DMS153 treated with DMSO at 0.1 percent for 48 hours (cell line): ENCODE measurements around the gene GPR78.

Experiments
- DNase-seq: peaks from one replicate; lab custom pipeline; 2025; ENCODE audit not compliant: unreplicated experiment; lab: John Stamatoyannopoulos, UW

The GPR78 gene

DNA sequence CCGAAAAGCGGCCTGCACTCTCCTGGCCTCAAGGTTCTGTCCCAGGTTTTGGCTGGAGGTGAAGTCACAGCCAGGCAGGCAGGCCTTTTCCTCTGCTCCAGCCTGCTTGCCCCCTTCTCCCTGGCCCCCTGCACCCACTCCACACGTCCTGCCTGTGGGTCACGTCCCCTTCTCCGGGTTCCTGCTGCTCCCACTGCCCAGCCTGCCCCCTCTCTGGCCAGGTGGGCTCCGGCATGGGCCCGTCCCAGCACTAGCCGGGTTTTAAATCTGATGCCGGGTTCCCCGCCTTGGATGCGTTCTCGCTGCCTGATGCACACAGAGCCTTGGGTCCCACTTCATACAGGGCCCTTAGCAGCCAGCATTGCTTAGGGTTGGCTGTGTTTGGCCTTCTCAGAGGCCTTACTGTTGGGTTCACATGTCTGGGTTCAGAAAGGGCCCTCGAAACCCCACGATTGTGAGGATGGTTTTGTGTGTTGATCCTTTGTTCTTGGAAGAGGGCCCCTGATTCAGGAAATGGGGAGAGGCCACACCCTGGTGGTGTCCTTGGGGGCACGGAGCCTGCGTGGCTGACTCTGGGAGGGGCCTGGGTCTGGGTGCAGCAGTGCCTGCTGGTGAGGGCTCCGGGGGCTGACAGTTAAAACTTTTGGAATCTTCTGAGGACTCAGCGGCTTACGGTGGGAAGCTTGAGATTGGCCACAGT is 18.3 kb downstream of the GPR78 start:
- no peak for DNase-seq

DNA sequence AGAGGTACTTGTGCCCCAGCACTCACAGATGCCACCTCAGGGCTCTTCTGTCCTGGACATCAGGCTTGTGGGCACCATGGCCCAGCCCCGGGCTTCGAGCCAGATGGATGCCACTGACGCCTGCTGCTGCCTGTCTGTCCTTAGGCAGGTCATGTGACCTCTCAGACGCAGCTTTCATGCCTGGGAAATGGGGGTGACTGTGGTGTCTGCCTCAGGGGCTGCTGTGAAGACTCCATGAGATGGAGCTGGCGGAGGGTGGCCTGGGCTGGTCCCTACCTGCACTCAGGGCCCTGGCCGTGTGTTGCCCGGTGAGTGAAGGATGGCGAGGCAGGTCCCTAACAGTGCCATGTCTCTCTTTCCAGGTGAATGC is 18.9 kb downstream of the GPR78 start:
- DNase-seq, result no peak

GRCh38 chr4:8599657-8600056 is 19.5 kb downstream of the GPR78 start:
- no peak for DNase-seq

DNA sequence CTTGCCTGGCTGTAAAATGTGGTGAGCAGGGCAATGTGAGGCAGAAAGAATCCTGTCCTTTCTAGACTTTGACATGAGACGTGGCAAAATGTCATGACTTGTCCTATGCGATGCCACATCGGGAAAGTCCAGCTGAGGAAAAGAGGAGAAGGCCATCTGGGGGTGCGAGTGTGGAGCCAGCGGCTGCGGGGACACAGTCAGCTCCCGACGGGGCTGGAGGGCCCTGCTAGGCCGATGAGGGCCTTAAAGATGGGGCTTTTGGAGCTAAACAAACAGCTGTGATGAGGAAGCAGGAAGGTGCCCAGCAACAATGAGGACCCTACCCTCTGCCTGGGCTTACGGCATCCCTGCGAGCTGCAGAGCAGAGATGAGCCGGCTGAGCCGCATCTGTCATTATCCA is 20.1 kb downstream of the GPR78 start:
- no peak for DNase-seq

DNA sequence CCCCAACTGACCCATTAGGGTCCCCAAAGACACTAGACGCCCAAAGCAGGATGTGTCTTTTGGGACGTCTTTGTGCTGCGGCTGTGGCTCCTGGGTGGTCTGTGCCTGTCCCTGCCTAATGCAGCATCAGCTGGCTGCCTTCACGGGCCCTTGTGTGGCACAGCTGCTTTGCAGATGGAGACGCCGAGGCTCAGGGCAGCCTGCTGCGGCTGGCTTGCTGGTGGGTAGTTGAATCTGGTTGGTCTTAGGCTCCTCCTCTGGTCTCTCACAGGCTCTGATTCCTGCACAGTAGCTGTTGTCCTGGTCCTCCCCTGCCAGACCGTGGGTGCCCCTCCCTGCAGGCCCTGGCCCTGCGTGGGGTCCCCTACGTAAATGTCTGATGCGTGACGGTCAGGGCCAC is 20.5 kb downstream of the GPR78 start:
- no peak for DNase-seq

GRCh38 chr4:8601086-8601485 is 20.9 kb downstream of the GPR78 start:
- DNase-seq, result no peak

DNA sequence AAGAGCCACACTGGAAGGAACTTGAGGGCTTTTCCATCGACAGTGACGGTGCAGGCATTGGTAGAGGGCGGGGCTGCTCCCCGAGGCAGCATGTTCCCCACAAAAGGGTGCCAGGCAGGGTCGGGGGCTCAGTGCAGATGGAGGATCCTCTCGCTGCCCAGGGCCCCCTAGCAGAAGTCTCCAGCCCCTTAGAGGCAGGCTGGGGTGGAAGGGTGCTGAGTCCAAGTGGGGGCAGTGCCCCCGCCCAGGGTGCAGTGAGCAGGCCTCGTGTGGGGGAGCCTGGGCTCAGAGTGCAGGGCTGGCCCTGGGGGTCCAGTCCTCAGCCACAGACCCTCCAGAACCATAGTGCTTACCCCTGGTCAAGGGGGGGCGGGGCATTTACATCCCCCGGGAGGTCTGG is 21.4 kb downstream of the GPR78 start:
- no peak for DNase-seq

- no peak for DNase-seq
Measured at GRCh38 chr4:8602686-8603430, 22.7 kb downstream of the GPR78 start.

- no peak for DNase-seq
Measured at GRCh38 chr4:8603931-8604330, 23.7 kb downstream of the GPR78 start.

GRCh38 chr4:8605289-8605688 is 25.1 kb downstream of the GPR78 start:
- no peak for DNase-seq

- DNase-seq, result no peak
Measured at GRCh38 chr4:8606476-8606875, 26.3 kb downstream of the GPR78 start.

GRCh38 chr4:8606966-8607365 is 26.8 kb downstream of the GPR78 start:
- no peak for DNase-seq

DNA sequence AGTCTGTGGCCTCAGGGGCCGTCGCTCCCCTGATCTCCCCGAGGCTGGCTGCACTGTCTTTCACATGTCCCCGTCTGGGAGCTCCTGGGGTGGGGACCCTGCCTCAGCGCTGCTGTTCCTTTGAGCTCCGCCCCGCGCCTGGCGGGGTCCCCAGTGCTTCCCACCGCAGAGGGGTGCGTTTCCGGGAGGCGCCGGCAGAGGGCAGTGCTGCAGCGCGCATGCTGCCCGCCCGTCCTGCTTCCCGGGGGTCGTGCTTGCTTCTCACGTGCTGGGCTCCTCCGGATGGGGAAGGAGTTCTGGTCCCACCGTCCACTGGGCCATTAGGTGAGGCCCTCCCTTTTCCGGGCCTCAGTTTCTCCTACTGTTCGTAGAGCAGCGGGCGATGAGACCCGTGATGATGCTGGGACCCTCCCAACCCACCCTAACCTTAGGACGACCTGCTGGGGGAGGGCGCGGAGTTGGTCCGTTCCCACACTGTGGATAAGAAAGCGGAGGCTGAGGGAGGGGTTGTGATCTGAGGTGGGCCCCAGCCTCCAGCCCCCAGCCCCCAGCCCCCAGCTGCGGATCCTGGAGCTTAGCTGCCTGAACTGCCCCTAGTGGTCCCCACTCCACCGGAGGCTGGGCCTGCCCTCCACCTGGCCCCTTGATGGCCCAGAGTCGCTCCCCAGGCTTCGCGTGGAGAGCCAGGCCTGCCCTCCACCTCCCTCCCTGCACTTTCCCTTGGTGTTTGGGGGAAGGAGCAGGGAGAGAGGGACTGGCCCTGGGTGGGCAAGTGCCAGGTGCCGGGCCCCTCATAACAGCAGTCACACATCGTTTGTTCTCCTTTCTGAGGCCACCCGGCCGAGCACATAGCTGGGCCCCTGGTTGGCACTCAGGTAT is 27.6 kb downstream of the GPR78 start:
- no peak for DNase-seq

DNA sequence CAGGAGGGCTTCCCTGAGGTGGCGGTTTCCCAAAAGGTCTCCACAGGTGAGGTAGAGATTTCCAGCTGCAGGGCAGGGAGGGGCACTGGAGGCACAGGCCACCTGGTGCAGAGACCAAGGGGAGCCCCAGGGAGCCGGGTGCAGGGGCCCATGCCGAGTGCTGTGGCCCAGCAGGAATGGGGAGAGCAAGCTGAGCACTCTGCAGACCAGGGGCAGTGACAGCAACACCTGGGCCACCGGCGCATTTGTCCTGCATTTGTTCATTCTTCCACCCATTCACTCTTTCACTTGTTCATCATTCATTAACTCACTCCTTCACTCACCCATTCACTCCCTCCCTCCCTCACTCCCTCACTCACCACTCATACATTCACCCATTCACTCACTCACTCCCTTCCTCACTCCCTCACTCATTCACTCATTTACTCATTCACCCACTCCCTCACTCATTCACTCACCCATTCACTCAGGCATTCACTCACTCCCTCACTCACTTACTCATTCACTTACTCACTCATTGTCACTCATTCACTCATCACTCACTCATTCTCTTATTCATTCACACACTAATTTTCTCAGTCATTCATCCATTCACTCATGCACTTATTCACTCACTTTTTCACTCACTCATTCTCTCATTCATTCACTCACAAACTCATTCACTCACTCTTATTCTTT is 28.7 kb downstream of the GPR78 start:
- no peak for DNase-seq

GRCh38 chr4:8609406-8609805 is 29.2 kb downstream of the GPR78 start:
- DNase-seq, result no peak

GRCh38 chr4:8609824-8610350 is 29.7 kb downstream of the GPR78 start:
- DNase-seq, result no peak

- no peak for DNase-seq
Measured at GRCh38 chr4:8610858-8611616, 30.8 kb downstream of the GPR78 start.

- no peak for DNase-seq
Measured at GRCh38 chr4:8612646-8613045, 32.5 kb downstream of the GPR78 start.

DNA sequence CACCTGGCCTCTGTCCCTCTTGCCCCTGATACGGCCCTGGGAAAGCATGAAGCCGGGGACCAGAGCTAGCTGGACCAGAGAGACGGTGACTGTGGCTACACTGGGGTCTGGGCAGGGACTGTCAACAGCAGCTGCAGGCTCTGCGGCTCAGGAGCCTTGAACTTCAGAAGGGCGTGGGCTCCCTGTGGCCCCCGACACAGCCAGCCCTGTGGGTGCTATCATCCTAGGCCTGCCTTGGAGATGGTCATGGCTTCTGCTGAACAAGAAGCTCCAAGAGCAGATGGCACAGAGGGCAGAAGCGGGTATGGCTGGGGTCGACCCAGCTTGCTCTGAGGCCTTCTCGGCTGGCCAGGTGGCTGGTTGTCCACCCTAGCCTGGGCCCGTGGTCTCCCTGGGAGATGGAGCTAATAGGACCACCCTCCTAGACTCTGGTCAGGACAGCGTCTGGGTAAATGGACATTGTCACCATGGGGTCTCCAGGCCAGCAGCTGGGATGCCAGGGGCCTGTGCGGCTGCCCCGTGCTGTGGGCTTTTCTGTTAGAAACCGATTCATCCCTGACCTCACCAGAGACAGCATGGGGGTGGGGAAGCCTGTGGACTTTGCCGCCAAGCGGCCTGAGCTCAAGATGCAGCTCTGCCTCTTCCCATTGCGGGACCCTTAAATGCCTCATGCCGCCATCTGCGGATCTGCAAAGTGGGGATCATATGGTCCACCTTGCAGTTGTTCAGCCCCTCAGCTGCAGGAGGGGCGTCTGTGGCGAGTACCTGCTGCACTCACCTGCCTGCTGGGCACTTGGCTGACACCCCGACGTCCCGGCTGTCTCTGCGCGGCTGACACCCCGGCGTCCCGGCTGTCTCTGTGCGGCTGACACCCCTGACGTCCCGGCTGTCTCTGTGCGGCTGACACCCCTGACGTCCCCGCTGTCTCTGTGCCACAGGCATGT is 33.5 kb downstream of the GPR78 start:
- DNase-seq, result no peak
